GM18861 (cell line): ENCODE data around the gene ZNF609.
A peak's percentile ranks its signal among the peaks of the same experiment; 100 is the strongest.
"Not testable (repeated sequence)": the region's sequence is repeated elsewhere in the genome, so short reads cannot be mapped to it uniquely, and the experiment has no call there.

Experiments used
- ATAC-seq: cut with Tn5 transposase; IDR thresholded peaks from one replicate; pipeline ENCODE4 v1.9.1; 2021; ENCODE audit not compliant: unreplicated experiment

ZNF609 gene

GRCh38 chr15:64454282-64454681 is 6.1 kb upstream of the ZNF609 start:
- no peak for ATAC-seq

- no peak for ATAC-seq
Measured at GRCh38 chr15:64455961-64456371, 4.4 kb upstream of the ZNF609 start.

GRCh38 chr15:64456634-64457108 is 3.7 kb upstream of the ZNF609 start:
- no peak for ATAC-seq

GRCh38 chr15:64459066-64459781 is 1.2 kb upstream of the ZNF609 start:
- no peak for ATAC-seq

GRCh38 chr15:64460724-64461720 is 644 bp downstream of the ZNF609 start:
- ATAC-seq: peak; percentile 33

GRCh38 chr15:64461721-64462162 is 1.4 kb downstream of the ZNF609 start:
- no peak for ATAC-seq

- no peak for ATAC-seq
Measured at GRCh38 chr15:64462492-64462891, 2.1 kb downstream of the ZNF609 start.

GRCh38 chr15:64464276-64465005 is 4.1 kb downstream of the ZNF609 start:
- no peak for ATAC-seq

GRCh38 chr15:64466408-64467141 is 6.2 kb downstream of the ZNF609 start:
- ATAC-seq: no peak

- ATAC-seq: no peak
Measured at GRCh38 chr15:64472161-64472560, 11.8 kb downstream of the ZNF609 start.

GRCh38 chr15:64474846-64475245 is 14.5 kb downstream of the ZNF609 start:
- no peak for ATAC-seq

- ATAC-seq: no peak
Measured at GRCh38 chr15:64476550-64476949, 16.2 kb downstream of the ZNF609 start.

GRCh38 chr15:64478863-64479262 is 18.5 kb downstream of the ZNF609 start:
- ATAC-seq: no peak

GRCh38 chr15:64480891-64481290 is 20.5 kb downstream of the ZNF609 start:
- ATAC-seq: no peak

- ATAC-seq: no peak
Measured at GRCh38 chr15:64483749-64484148, 23.4 kb downstream of the ZNF609 start.

GRCh38 chr15:64485796-64486195 is 25.4 kb downstream of the ZNF609 start:
- ATAC-seq: no peak

- no peak for ATAC-seq
Measured at GRCh38 chr15:64490598-64491259, 30.4 kb downstream of the ZNF609 start.

GRCh38 chr15:64493641-64494040 is 33.3 kb downstream of the ZNF609 start:
- no peak for ATAC-seq

GRCh38 chr15:64495968-64496367 is 35.6 kb downstream of the ZNF609 start:
- not testable (repeated sequence) for ATAC-seq
